AML-193 (cell line): ENCODE measurements around the gene CDHR3.
A peak's percentile ranks its signal among the peaks of the same experiment; 100 is the strongest.

ENCODE experiments used
- DNase-seq, 2 experiments: peaks; one replicate each; lab custom pipeline; 2025; lab: John Stamatoyannopoulos, UW

Gene CDHR3

DNA sequence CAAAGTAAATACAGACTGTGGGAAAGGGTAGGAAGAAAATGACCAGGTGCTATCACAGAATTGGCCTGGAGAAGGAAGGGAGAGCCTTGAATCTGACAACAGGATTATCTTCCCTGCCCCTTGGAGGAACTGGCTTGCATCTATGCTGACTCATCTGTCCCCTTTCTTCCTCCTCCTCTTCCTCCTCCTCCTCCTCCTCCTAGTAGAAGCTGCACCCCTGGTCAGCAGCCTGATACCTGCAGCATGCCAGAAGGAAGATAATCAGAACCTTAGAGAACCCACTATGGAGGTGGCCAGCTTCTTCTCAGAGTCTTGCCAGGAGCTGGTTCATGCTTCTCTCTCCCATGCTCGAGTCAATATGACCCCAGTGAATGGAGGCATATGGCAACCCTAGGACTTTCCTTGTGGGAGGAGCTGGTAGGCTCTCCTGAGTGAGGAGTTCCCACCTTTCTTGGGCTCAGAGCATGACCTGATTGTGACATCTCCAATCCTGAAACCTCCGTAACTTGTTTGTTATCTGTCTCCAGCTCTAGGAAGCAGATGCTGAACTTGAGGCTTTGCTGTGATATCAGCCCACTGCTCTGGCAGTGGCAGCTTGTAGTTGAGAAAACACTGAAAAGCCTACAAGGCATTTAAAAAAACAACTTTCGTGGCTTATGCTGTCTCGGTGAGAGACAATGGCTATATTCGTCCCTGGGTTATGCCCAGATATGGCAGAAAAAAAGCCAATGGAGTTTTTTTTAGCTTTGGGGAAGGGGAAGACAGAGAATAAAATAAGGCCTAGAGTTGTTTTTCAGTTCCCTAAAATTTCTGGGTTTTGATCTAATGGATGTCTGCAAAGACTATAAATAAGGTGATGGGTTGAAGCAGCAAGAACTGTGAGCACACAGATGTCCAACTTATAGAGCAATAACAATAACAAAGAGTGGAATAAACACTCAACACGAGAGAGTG lies 60.6 kb downstream of the CDHR3 start:
- DNase-seq: no peak

- no peak for DNase-seq
Measured at GRCh38 chr7:106026101-106026500, 63.0 kb downstream of the CDHR3 start.

GRCh38 chr7:106029451-106029850 lies 66.4 kb downstream of the CDHR3 start:
- DNase-seq: no peak

GRCh38 chr7:106029941-106030340 lies 66.9 kb downstream of the CDHR3 start:
- DNase-seq: no peak

DNA sequence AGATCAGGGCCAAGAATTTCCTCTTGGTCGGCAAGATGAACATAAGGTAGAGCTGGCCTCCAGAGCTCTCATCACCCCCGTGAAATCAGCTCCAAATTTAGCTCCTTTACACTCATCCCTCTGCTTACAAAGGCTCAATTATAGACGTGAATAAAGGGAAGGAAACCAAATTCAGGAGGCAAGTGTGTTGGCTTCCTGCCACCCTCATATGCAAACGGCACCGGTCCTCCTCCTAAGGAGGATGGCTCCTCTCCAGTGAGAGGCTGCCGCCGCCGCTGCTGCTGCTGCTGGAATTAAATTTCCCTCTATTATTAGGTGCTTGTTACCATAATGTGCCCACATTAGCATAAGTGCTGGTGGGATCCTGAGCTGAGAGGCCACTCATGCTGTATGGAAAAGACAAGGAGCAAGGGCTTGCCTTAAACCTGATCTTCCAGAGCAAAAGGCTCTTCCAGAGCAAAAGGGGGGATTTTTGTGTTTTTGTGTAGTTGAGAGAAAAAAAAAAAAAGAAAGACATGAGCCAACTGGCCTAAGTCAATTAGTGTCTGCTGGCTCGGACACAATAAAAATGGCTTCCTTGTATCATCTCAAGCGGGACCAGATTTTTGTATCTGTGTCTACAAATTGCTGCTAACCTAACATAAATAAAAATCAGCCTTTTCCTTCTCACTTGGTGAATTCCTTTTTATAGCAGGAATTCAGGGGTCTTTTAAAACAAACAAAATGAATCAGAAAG lies 68.4 kb downstream of the CDHR3 start:
- DNase-seq: no peak

GRCh38 chr7:106032295-106032694 lies 69.2 kb downstream of the CDHR3 start:
- DNase-seq: no peak

GRCh38 chr7:106033735-106034134 lies 70.7 kb downstream of the CDHR3 start:
- no peak for DNase-seq

GRCh38 chr7:106034383-106034782 lies 71.3 kb downstream of the CDHR3 start:
- DNase-seq: no peak

DNA sequence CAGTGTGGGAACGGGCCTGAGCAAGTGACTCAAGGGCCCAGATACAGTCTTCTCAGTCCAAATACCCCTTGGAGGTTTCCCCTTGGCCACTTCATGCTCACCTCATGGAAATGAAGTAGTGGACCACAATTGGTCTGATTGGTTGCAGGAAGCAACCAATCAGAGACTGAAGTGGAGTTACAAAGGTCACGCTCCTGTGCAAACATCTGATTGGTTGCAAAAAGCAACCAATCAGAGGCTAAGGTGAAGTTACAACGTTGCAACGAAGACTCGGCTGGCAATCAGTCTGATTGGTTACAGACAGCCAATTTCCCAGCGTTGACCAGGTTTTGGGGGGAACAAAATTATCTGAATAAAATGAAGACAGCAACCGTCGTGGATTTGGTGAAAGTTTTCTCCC lies 72.5 kb downstream of the CDHR3 start:
- no peak for DNase-seq

- no peak for DNase-seq
Measured at GRCh38 chr7:106036004-106036403, 72.9 kb downstream of the CDHR3 start.

- DNase-seq: no peak
Measured at GRCh38 chr7:106037489-106038176, 74.6 kb downstream of the CDHR3 start.

- DNase-seq: no peak
Measured at GRCh38 chr7:106038289-106038688, 75.2 kb downstream of the CDHR3 start.

GRCh38 chr7:106038916-106039315 lies 75.9 kb downstream of the CDHR3 start:
- no peak for DNase-seq

DNA sequence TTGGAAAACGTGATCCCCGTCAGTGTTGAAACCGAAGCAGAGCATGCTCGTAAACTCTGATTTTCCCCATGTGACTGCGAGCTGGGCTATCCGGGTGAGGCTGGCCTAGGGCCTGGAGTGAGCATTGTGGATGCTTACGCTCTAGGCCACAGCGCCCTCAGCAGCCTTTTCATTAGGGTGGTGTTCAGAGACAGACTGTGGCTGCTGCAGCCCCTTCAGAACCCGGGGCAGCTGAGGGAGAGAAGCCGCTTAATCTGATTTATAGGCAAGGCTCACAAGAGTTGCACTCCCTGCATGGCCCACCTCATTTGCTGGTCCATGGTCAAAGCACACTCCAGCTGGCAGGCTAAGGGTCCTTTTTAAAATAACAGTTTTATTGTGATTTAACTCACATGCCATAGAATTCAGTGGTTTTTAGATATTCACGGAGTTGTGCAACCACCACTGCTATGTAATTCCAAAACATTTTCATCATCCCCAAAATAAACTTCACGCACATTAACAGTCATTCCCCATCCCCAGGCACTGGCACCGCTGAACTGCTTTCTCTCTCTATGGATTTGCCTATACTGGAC lies 76.5 kb downstream of the CDHR3 start:
- DNase-seq: no peak

DNA sequence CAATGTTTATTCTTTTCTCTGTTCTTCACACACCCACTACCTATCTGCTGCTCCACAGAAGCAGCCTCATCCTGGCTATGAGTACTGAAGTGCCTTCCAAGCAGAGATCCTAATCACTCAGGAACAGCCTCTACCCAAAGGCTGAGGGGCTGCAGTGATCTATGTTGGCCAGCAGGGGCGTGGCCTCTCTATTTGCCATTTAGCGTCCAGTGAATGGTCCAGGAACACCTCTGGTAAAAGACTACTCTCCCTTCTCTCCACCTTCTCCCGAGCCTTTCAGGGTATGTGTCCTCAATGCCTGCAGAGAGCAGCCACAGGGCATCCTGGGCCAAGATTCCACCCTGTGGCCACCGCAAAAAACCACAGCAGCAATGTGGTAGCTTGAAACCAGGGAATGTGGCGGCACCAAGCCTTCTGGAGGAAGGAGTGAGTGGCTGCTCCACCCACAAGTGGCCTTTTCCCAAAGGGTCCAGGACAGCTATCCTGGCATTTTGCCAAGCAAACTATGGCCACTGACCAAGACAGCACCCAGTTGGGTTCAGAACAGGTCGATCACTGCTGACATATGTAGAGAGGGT lies 78.2 kb downstream of the CDHR3 start:
- peak; percentile 36 to 48 for DNase-seq

DNA sequence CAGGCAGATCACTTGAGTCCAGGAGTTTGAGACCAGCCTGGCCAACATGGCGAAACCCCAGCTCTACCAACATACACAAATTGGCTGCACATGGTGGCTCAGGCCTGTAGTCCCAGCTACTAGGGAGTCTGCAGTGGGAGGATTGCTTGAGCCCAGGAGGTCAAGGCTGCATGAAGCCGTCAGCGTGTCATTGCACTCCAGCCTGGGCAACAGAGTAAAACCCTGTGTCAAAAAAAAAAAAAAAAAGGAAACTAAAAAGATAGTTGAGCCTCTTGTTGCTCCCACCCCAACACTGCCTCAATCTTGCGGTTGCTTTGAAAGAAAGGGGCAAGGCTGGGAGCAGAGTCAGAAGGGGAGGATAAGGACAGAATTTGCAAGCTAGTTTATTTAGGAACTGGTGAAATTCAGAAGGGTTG lies 79.1 kb downstream of the CDHR3 start:
- DNase-seq: no peak

DNA sequence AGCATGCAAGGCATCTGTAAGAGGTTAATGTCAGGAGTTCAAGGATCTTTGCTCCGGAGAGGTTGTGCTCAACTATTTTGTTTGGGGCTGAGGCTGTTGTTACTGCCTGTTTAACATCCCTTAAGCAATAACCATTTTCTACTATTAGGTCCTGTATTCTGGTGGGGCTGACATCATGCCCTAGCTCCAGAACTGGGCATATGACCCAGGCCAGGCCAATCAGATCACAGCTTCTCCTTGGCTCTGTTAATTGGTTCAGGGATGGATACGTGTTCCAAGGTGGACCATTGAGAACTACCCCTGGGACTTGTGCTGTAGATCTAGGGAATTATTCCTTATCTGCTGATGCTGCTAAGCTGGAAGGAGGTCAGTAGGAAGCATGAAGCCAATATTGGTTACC lies 82.1 kb downstream of the CDHR3 start:
- DNase-seq: no peak

GRCh38 chr7:106045586-106045985 lies 82.5 kb downstream of the CDHR3 start:
- DNase-seq: no peak

GRCh38 chr7:106047184-106047583 lies 84.1 kb downstream of the CDHR3 start:
- DNase-seq: no peak

GRCh38 chr7:106047818-106048705 lies 85.0 kb downstream of the CDHR3 start:
- DNase-seq: no peak

- DNase-seq: no peak
Measured at GRCh38 chr7:106048706-106049020, 85.6 kb downstream of the CDHR3 start.
